ENCODE measurements around the gene PUS1. TPM values are rescaled to one million over a fixed set of nuclear protein-coding genes. Genes with fewer than 3 reads are reported as not detected.

Gene PUS1
- total RNA-seq, 1 donor from 2014 or later, result 33.7 TPM

GRCh38 chr12:131911851-131912477 lies 17.1 kb upstream of the PUS1 start:
- H3K27ac Mint-ChIP-seq (ENCODE audit: unreplicated experiment), result peak overlapping the region; percentile 53
- DNase-seq (ENCODE audit: low read depth), result no peak
- H3K4me1 Mint-ChIP-seq (ENCODE audit: low read depth, unreplicated experiment), result peaks cover 12% of the 10 kb centered on the region
- Histone ChIP-seq H3K36me3 (ENCODE audit: insufficient read depth, low read length) (no peaks in the 10 kb centered on the region), H3K27me3 (ENCODE audit: insufficient read depth, low read length) (no peaks in the 10 kb centered on the region), H3K9ac (ENCODE audit: low read length) (no peak overlapping the region), H3K9me3 (ENCODE audit: insufficient read depth, low read depth, low read length) (no peaks in the 10 kb centered on the region), H3K4me3 (ENCODE audit: insufficient read depth, low read depth, low read length) (no peak overlapping the region), H3K79me2 (ENCODE audit: insufficient read depth, low read length) (no peaks in the 10 kb centered on the region), H3K4me1 (ENCODE audit: insufficient read depth, low read length) (peaks cover 21% of the 10 kb centered on the region), H2AFZ (ENCODE audit: low read depth, low read length) (no peak overlapping the region), H3K4me2 (ENCODE audit: low read length) (peak overlapping the region; percentile 68), H4K20me1 (ENCODE audit: insufficient read depth, low read length) (peaks cover 23% of the 10 kb centered on the region), H3K27ac (ENCODE audit: low read depth, low read length) (peak overlapping the region; percentile 9)
- no peak for FAIRE-seq
- H3K27me3 Mint-ChIP-seq (ENCODE audit: low read depth, unreplicated experiment), result no peaks in the 10 kb centered on the region
- H3K4me3 Mint-ChIP-seq (ENCODE audit: unreplicated experiment), result peak overlapping the region; percentile 34
- H3K36me3 Mint-ChIP-seq (ENCODE audit: low read depth, unreplicated experiment), result peaks cover 8% of the 10 kb centered on the region
- no peak for TF ChIP-seq CTCF (IDR thresholded peaks at IDR 0.05; ENCODE audit: insufficient read depth, low read depth, low read length)
- TF ChIP-seq EZH2 (IDR thresholded peaks at IDR 0.05; ENCODE audit: insufficient read depth, low read length), result no peak
- H3K9me3 Mint-ChIP-seq (ENCODE audit: unreplicated experiment), result no peaks in the 10 kb centered on the region

GRCh38 chr12:131912518-131913274 lies 16.4 kb upstream of the PUS1 start:
- DNase-seq (ENCODE audit: low read depth) (peak; percentile 80), FAIRE-seq (no peak)
- H3K4me1 Mint-ChIP-seq (ENCODE audit: low read depth, unreplicated experiment), result peaks cover 12% of the 10 kb centered on the region
- H3K4me3 Mint-ChIP-seq (ENCODE audit: unreplicated experiment), result peak overlapping the region; percentile 40
- Histone ChIP-seq H3K27ac (ENCODE audit: low read depth, low read length) (peak overlapping the region; percentile 43), H3K4me2 (ENCODE audit: low read length) (peak overlapping the region; percentile 68), H2AFZ (ENCODE audit: low read depth, low read length) (no peak overlapping the region), H3K36me3 (ENCODE audit: insufficient read depth, low read length) (no peaks in the 10 kb centered on the region), H3K9ac (ENCODE audit: low read length) (peak overlapping the region; percentile 36), H3K9me3 (ENCODE audit: insufficient read depth, low read depth, low read length) (no peaks in the 10 kb centered on the region), H3K4me1 (ENCODE audit: insufficient read depth, low read length) (peaks cover 21% of the 10 kb centered on the region), H3K27me3 (ENCODE audit: insufficient read depth, low read length) (no peaks in the 10 kb centered on the region), H4K20me1 (ENCODE audit: insufficient read depth, low read length) (peaks cover 23% of the 10 kb centered on the region), H3K79me2 (ENCODE audit: insufficient read depth, low read length) (no peaks in the 10 kb centered on the region), H3K4me3 (ENCODE audit: insufficient read depth, low read depth, low read length) (no peak overlapping the region)
- H3K36me3 Mint-ChIP-seq (ENCODE audit: low read depth, unreplicated experiment), result peaks cover 8% of the 10 kb centered on the region
- no peaks in the 10 kb centered on the region for H3K27me3 Mint-ChIP-seq (ENCODE audit: low read depth, unreplicated experiment)
- TF ChIP-seq CTCF (IDR thresholded peaks at IDR 0.05; ENCODE audit: insufficient read depth, low read depth, low read length) (no peak), EZH2 (IDR thresholded peaks at IDR 0.05; ENCODE audit: insufficient read depth, low read length) (no peak)
- no peaks in the 10 kb centered on the region for H3K9me3 Mint-ChIP-seq (ENCODE audit: unreplicated experiment)
- H3K27ac Mint-ChIP-seq (ENCODE audit: unreplicated experiment), result no peak overlapping the region

GRCh38 chr12:131913666-131914065 lies 15.4 kb upstream of the PUS1 start:
- Histone ChIP-seq H3K4me2 (ENCODE audit: low read length) (no peak overlapping the region), H3K27ac (ENCODE audit: low read depth, low read length) (no peak overlapping the region), H3K79me2 (ENCODE audit: insufficient read depth, low read length) (no peaks in the 10 kb centered on the region), H2AFZ (ENCODE audit: low read depth, low read length) (no peak overlapping the region), H3K9me3 (ENCODE audit: insufficient read depth, low read depth, low read length) (no peaks in the 10 kb centered on the region), H3K27me3 (ENCODE audit: insufficient read depth, low read length) (no peaks in the 10 kb centered on the region), H3K36me3 (ENCODE audit: insufficient read depth, low read length) (no peaks in the 10 kb centered on the region), H3K4me1 (ENCODE audit: insufficient read depth, low read length) (peaks cover 21% of the 10 kb centered on the region), H4K20me1 (ENCODE audit: insufficient read depth, low read length) (peaks cover 28% of the 10 kb centered on the region), H3K9ac (ENCODE audit: low read length) (no peak overlapping the region), H3K4me3 (ENCODE audit: insufficient read depth, low read depth, low read length) (no peak overlapping the region)
- Mint-ChIP-seq H3K4me1 (ENCODE audit: low read depth, unreplicated experiment) (peaks cover 12% of the 10 kb centered on the region), H3K27ac (ENCODE audit: unreplicated experiment) (no peak overlapping the region), H3K27me3 (ENCODE audit: low read depth, unreplicated experiment) (no peaks in the 10 kb centered on the region), H3K9me3 (ENCODE audit: unreplicated experiment) (no peaks in the 10 kb centered on the region), H3K4me3 (ENCODE audit: unreplicated experiment) (no peak overlapping the region), H3K36me3 (ENCODE audit: low read depth, unreplicated experiment) (peaks cover 8% of the 10 kb centered on the region)
- TF ChIP-seq CTCF (IDR thresholded peaks at IDR 0.05; ENCODE audit: insufficient read depth, low read depth, low read length) (no peak), EZH2 (IDR thresholded peaks at IDR 0.05; ENCODE audit: insufficient read depth, low read length) (no peak)
- DNase-seq (ENCODE audit: low read depth), result no peak
- no peak for FAIRE-seq

Data from astrocyte (in vitro differentiated cells and primary cell).